HG03025 (cell line): ENCODE results near the gene GSAP.
"Not testable (repeated sequence)": the region's sequence is repeated elsewhere in the genome, so short reads cannot be mapped to it uniquely, and the experiment has no call there.

Experiments used
- ATAC-seq: cut with Tn5 transposase; IDR thresholded peaks from one replicate; pipeline ENCODE4 v1.9.1; 2021; ENCODE audit warnings: mild to moderate bottlenecking, moderate library complexity; ENCODE audit not compliant: unreplicated experiment, low FRiP score

GSAP gene

GRCh38 chr7:77306231-77307067 is 109.7 kb downstream of the GSAP start:
- ATAC-seq, result no peak

GRCh38 chr7:77295549-77295948 is 120.6 kb downstream of the GSAP start:
- no peak for ATAC-seq

- no peak for ATAC-seq
Measured at GRCh38 chr7:77293046-77293445, 123.1 kb downstream of the GSAP start.

- no peak for ATAC-seq
Measured at GRCh38 chr7:77290425-77290824, 125.7 kb downstream of the GSAP start.

GRCh38 chr7:77289387-77289786 is 126.8 kb downstream of the GSAP start:
- ATAC-seq, result no peak

GRCh38 chr7:77288676-77289320 is 127.4 kb downstream of the GSAP start:
- no peak for ATAC-seq

GRCh38 chr7:77284616-77285015 is 131.5 kb downstream of the GSAP start:
- ATAC-seq, result no peak

GRCh38 chr7:77284005-77284404 is 132.1 kb downstream of the GSAP start:
- ATAC-seq, result no peak

GRCh38 chr7:77282897-77283296 is 133.3 kb downstream of the GSAP start:
- ATAC-seq, result no peak

- ATAC-seq, result no peak
Measured at GRCh38 chr7:77281780-77282478, 134.2 kb downstream of the GSAP start.

GRCh38 chr7:77276120-77276519 is 140.0 kb downstream of the GSAP start:
- no peak for ATAC-seq

GRCh38 chr7:77275663-77276062 is 140.5 kb downstream of the GSAP start:
- not testable (repeated sequence) for ATAC-seq

- ATAC-seq, result no peak
Measured at GRCh38 chr7:77271766-77272165, 144.4 kb downstream of the GSAP start.

GRCh38 chr7:77270094-77270480 is 146.1 kb downstream of the GSAP start:
- no peak for ATAC-seq

GRCh38 chr7:77269360-77270093 is 146.6 kb downstream of the GSAP start:
- peak; percentile 83 for ATAC-seq

GRCh38 chr7:77266291-77266794 is 149.8 kb downstream of the GSAP start:
- ATAC-seq, result peak; percentile 56

- ATAC-seq, result no peak
Measured at GRCh38 chr7:77265666-77266065, 150.5 kb downstream of the GSAP start.

GRCh38 chr7:77262316-77262715 is 153.8 kb downstream of the GSAP start:
- ATAC-seq, result no peak
